ENCODE measurements around the gene MARK4.
"Not testable (repeated sequence)": the region's sequence is repeated elsewhere in the genome, so short reads cannot be mapped to it uniquely, and the experiment has no call there.

MARK4 gene

DNA sequence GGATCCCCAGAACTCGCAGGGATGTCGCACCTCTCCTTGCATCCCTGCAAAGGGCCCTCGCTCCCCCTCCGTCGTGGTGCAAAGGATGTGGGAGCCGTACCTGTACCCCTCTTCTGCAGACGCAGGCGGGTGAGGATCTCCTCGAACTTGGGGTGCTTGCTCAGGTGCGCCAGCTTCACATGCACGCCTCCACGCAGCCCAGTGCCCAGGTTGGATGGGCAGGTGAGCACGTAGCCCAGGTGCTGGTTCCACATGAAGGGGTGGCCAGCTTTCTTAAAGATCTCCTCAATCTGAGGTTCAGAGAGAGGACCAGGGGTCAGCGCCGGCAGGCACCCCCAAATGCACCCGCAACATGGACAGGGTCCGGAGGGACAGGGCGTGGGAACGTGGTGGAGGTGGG is 56.3 kb downstream of the MARK4 start:
- DNase-seq = no peak

DNA sequence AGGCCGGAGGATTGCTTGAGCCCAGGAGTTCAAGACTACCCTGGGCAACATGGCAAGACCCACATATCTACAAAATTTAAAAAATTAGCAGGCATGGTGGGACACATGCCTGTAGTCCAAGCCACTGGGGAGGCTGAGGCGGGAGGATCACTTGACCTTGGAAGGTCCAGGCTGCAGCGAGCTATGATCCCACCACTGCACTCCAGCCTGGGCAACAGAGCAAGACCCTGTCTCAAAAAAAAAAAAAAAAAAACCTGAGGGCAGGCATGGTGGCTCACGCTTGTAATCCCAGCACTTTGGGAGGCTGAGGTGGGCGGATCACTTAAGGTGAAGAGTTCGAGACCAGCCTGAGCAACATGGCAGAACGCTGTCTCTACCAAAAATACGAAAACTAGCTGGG is 58.3 kb downstream of the MARK4 start:
- DNase-seq = not testable (repeated sequence)

DNA sequence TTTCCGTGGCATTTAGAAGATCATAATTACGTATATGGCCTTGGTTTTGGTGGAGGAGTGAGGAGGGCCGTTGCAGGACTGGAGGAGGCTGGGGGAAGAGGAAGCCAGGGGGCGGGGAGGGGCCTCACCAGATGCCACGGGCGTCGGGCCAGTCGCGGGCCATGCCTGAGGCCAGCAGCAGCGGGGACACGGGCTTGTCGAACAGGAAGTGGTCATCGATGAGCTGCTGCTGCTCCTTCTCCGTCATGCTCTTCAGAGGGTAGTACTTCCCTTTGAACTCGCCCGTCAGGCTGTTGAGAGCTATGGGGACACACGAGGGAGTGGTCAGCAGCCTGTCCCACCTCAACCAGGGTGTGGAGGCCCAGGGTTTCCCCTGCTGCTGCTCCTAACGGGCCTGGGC is 60.5 kb downstream of the MARK4 start:
- DNase-seq = peak; percentile 77

DNA sequence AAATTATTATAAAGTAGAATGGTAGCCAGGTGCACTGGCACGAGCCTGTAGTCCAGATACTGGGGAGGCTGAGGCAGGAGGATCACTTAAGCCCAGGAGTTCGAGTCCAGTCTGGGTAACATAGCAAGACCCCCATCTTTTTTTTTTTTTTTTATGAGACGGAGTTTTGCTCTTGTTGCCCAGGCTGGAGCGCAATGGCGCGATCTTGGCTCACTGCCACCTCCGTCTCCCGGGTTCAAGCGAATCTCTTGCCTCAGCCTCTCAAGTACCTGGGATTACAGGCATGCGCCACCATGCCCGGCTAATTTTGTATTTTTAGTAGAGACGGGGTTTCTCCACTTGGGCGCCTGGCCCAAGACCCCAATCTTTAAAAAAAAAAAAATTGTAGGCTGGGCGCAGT is 61.2 kb downstream of the MARK4 start:
- not testable (repeated sequence) for DNase-seq

DNA sequence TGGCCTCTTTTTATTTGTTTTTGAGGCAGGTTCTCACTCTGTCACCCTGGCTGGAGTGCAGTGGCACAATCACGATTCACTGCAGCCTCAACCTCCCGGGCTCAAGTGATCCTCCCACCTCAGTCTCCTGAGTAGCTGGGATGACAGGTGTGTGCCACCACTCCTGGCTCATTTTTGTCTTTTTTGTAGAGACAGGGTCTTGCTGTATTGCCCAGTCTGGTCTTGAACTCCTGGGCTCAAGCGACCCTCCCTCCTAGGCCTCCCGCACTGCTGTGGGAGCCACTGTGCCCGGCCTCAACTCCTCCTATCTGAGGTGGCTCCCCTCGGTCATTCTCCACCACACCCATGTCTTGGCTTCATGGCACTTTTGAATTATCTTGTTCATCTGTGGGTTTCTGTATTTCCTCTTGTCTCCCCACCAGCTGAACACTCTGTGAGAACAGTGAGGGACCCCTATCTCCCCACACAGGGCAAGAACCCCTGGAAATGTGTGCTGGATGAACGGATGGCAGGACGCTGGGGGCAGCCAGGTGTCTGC is 63.7 kb downstream of the MARK4 start:
- no peak for DNase-seq

DNA sequence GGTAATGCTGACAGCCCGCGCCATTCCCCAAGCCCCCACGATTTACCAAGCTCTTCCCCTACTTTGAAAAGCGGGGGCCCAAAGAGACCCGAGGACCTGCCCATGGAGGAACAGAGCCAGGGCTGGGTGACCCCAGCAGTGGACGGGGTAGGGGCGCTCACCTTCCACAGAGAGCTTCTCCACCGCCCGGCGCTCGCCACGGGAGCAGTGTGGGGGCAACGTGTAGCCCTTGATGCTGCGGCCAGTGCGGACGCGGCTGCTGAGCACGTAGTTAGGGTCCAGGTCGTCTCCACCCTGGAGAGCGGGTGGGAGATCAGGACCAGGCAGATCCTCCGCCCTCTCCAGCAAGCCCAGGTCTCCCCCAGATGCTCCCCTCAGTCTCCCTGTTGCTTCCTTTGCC is 64.2 kb downstream of the MARK4 start:
- no peak for DNase-seq

DNA sequence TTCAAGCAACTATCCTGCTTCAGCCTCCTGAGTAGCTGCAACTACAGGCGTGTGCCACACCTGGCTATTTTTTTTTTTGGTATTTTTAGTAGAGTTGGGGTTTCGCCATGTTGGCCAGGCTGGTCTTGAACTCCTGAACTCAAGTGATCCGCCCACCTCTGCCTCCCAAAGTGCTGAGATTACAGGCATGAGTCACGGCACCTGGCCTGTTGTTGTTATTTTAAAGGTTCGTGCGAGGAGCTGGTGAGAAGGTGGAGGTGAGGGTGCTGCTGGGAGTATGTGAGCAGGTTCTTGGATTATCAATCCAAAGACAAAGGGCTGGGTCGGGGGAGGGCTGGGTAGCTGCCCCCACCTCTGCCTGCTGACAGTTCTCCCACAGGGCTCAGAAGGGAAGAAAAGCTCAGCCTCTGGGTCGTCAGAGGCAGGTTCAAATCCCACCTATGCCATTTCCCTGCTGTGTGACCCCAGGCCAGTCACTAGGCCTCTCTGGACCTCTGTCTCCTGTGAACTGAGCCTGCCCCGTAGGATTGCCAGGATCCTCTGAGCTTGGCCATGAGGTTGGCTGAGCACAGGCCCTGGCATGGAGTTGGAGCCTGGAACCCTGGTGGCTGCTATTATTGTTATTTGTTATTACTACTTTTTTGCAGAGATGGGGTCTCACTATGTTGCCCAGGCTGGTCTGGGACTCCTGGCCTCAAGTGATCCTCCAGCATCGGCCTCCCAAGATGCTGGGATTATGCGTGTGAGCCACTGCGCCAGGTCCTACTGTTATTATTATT is 70.1 kb downstream of the MARK4 start:
- no peak for DNase-seq

DNA sequence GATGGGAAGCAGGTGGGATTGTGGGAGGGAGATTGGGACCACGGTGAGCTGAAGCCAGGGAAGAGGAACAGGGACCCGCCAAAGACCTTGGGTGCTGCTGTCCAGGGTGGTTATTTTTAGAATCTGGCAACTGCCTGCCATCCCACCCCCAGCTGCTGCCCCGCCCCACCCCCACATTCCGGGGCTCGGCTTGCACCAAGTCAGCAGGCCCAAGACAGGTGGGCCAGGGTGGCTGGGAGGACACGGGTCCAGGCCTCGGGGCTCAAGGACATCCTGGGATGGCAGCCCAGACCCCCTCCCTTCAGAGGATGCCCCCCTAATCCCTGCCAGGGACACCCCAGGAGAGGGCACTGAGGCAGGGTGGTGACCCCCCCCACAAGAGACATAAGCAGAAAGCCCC is 70.8 kb downstream of the MARK4 start:
- DNase-seq = no peak

DNA sequence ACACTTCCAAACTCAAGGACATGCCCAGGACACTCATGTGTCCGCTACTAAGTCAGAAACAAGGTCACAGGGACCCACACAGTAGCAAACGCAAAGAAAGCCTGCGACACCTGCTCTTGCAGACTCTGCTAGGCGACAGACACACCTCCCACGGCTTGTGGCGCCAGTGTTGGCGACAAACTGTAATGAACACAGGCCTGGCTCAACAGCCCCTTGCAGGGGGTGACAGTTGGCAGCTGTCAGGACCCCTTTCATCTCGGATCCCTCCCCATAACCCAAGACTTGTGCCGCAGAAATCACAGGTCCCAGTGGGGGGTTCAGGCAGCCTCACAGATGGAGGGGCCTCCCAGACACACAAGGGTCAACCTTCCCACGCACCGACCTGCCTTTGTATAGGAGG is 71.2 kb downstream of the MARK4 start:
- DNase-seq = no peak

DNA sequence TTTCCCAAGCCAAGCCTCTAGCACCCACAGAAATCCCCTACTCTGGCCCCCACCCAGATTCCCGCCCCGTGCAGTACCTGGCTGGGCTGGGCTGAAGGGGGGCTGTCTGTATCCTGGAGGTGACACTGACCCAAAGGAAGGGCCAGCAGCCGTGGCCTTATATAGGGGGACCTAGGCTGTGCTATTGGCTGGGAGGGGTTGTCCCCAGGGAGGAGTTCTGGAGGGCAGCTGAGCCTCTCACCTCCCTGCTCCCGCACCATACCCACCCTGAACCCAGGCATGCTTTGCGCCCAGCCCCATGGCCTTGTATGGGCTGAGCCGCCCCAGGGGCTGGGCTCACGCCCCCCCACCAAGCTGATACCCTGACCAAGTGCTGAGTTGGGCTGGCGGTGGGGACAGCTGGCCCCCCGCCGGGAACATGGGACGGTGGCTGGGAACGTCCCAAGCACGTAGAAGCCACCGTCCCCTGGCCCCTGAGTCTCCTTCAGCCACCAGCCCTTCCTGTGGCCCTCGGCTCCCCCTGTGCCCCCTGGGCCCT is 71.7 kb downstream of the MARK4 start, which contains the start of gene CKM:
Gene CKM, minus strand, starts transcription at position 132 of the 538 bp plus-strand sequence. CDS start 3,162 bp downstream, outside the sequence.
- no peak for DNase-seq

DNA sequence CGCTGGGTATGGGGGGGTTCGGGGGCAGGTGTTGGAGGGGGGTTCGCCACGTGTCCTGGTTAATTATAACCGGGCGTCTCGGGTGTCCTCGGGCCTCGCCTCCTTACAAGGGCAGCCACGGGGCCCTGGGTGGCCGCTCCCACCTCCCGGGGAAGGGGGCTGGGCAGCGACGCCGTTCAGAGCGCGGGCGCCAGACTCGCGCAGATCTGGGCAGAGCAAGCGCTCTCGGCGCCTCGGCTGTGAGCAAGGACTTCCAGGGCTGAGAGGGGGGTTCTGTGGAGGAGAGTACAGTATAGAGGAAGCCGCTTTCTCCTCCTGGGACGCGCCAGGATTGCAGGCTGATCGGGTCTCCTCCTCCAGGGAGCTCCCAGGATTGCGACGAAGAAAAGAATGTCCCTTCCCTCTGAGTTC is 72.6 kb downstream of the MARK4 start:
- DNase-seq = no peak

DNA sequence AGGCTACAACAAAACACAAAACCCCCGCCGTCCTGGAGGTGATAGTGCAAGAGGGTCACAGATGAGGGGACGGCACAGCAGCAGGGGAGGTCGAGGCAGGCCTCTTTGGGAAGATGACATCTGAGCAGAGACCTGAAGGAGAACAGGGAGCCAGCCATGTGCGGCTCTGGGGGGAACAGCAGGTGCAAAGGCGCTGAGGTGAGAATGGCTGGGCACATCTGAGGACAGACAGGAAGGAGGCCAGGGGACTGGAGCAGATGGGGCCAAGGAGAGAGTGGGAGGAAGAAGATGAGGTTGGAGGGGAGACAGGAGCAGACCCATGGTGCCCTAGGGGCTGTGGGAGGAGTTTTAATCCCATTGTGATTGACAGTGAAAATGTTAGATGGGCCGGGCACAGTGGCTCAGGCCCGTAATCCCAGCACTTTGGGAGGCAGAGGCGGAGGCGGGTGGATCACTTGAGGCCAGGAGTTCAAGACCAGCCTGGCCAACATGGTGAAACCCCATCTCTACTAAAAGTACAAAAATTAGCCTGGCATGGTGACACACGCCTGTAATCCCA is 73.4 kb downstream of the MARK4 start:
- no peak for DNase-seq

DNA sequence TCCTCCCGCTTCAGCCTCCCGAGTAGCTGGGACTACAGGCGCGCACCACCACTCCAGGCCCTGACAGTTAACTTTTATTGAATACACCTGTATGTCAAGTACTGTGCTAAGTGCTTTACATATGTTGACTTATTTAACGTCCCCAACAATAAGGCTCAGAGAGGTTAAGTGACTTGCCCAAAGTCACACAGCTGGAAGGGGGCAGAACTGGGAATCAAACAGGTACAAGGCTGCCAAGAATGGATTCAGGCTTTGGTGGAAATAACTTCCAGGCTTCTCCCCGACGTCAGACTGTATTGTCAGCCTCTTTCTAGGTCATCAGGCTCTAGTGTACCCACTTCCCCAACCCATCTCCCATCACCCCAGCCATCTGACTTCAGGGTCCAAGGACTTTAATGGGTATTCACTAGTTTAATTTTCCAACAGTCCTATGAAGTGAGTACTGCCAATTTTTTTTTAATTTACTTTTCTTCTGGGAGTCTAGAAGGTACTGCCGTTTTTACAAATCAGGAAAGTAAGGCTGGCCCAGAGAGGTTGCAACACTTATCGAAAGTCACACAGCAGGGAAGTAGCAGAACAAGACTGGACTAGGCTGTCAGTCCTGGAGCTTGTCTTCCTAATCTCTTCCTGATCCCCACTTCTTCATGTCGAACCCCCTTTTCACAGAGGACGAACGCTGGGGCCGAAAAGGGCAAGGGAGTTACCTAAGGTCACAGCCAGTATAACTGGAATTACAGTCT is 76.5 kb downstream of the MARK4 start:
- DNase-seq = no peak

DNA sequence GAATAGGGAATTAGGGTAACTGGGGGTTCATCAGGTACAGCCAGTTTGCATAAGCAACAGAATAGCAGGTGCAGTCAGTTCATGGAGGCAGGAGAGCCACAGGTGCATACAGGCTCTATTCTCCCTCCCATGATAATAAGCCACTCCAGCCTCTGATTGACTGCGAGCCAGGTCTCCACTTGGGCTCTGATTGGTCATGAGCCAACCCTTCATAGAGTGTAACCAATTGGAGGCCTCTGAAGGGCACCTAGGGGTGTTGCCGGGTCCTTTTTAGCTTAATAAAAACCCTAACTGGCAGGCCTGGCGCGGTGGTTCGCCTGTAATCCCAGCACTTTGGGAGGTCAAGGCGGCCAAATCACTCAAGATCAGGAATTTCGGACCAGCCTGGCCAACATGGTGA is 80.3 kb downstream of the MARK4 start:
- no peak for DNase-seq

DNA sequence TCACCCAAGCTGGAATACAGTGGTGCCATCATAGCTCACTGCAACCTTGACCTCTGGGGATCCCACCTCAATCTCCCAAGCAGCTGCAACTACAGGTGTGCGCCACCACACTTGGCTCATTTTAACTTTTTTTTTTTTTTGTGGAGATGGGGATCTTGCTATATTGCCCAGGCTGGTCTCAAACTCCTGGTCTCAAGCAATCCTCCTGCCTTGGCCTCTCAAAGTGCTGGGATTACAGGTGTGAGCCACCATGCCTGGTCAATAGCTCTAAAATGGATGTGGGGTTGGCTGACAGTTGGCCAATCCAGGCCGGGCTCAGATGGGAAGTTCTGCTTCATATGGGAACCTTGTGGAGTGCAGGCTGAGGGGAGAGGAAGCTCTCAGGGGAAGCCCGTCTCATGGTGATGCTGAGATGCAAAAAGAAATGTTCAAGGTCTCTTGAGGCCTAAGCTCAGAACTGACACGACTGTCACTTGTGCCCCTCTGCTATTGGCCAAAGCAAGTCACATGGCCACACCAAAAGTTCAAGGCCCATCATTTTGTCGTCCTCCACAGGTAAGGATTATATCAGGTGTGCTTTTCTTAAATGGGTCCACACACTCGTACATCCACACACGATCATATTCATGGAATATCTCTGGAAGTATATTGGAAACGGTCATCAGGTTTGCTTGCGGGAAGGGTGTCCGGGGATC is 82.7 kb downstream of the MARK4 start:
- no peak for DNase-seq

DNA sequence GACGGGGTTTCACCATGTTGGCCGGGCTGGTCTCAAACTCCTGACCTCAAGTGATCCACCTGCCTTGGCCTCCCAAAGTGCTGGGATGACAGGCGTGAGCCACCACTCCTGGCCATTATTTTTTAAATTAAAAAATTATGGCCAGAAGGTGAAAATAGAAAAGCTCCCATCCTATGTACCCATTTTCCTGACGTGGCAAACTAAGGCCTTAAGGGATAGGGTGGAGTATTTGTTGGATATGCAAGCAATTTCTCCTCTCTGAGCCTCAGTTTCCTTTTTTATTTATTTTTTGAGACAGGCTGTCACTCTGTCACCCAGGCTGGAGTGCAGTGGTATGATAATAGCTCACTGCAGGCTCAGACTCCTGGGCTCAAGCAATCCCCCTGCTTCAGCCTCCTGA is 83.8 kb downstream of the MARK4 start:
- not testable (repeated sequence) for DNase-seq

DNA sequence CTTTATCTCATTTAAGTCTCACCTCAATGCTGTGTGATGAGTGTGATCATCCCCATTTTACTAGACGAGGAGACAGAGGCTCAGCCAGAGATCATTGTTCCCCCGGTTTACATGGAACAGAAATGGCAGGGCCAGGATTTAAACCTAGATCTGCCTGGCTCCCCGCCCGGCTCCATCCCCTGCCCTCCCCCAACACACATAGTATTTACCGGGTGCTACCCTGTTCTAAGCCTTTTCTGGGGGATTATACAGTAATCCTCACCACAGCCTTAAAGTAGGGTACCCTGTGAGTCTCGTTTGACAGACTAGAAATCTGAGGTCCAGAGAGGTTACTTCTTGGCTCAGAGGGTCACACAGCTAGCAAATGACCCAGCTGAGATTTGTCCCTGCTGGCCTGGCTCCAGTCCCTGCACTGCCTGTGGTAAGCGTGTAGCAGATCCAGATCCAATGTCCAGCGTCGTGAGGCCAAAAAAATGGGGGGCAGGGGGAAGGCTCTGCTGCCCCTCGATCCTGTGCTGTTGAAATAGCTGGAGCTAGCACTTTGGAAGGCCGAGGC is 85.7 kb downstream of the MARK4 start:
- no peak for DNase-seq

DNA sequence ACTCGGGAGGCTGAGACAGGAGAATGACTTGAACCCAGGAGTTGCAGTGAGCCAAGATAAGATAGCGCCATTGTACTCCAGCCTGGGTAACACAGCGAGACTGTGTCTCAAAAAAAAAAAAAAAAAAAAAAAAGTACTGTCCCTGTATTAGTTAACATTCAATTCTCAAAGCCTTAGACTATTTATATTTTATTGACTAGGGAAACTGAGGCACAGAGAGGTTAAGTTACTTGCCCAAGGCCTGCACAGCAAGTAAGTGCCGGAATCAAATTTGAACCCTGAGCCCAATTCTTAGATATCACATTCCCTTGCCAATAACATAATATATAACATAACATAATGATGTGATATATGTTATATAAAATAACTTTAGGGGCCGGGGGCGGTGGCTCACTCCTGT is 88.6 kb downstream of the MARK4 start:
- no peak for DNase-seq

DNA sequence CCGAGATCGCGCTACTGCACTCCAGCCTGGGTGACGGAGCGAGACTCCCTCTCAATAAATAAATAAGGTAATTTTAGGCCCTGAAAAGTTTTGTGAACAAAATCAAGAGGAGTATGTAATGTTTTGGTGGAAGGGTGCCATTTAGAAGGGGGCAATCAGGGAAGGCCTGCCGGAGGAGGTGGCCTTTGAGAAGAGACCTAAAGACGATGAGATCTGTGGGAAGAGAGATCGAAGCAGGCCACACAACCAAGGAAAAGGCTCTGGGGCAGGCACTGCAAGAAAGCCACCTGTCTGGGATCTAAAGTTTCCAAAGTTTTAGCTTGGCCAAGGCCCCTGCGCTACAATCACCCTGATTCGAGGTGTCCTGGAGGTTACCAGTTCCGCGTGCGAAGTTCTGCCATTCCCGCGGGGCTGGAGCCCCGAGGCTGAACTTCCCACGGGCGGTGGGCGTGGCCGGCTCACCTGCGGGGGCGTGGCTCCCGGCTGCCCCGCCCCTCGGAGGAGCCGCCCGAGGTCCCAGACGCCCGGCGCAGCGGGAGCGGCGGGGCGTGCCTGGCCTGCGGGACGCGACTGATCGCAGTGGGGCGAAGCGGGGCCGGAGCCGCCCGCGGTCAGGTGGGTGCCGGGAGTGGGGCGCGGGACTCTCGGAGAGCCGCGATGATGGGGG is 89.3 kb downstream of the MARK4 start, which contains the start of gene KLC3:
Gene KLC3, plus strand, starts transcription at position 519 of the 667 bp plus-strand sequence. CDS start 4,792 bp downstream, outside the sequence.
- DNase-seq = no peak

DNA sequence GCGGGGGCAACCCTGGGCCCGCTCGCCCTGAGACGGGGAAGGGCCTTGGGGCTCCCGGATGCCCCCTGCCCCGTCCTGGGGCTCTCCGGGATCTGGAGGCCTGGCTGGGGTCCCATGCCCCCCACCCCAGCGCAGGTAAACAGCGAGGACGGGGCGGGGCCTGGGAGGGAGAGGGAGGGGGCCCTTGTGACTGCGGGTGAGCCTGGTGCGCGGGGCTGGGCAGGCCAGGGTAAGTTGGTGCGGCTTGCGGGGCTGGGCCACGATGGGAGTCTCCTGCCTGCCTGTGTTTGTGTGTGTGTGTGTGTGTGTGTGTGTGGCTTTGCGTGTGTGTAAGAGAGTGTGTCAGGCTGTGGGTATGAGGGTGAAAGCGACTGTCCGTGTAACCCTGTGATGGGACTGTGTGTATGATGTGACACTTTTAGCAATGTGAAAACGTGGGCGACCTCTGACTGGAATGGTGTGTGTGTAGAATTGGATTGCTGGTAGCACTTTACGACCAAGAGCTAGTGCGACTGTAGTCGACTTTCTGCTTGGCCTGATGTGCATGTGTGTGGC is 89.9 kb downstream of the MARK4 start:
- no peak for DNase-seq

DNA sequence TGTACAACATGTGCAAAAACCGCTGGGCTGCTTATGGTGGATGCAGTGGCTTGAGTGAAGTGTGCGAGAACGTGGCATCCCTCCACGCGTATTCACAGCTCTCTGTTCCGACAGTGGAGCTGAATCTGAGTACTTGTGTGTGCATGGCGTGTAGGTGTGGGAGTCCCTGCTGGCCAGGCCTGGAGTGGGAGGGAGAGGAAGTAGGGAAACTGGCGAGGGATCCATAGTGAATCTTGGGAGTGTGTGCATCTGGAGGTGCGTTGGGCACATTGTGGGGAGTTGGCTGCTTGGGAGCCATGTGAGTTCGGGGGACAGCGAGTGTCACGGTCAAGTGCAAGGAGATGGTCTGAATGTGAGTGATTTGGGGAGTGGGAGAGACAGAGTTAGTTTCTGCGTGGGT is 91.8 kb downstream of the MARK4 start:
- no peak for DNase-seq

Measured in MV-4-11 (cell line).